ENCODE measurements around the gene DOK3.
A peak's percentile ranks its signal among the peaks of the same experiment; 100 is the strongest.

The DOK3 gene, protein sequence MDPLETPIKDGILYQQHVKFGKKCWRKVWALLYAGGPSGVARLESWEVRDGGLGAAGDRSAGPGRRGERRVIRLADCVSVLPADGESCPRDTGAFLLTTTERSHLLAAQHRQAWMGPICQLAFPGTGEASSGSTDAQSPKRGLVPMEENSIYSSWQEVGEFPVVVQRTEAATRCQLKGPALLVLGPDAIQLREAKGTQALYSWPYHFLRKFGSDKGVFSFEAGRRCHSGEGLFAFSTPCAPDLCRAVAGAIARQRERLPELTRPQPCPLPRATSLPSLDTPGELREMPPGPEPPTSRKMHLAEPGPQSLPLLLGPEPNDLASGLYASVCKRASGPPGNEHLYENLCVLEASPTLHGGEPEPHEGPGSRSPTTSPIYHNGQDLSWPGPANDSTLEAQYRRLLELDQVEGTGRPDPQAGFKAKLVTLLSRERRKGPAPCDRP

DNA sequence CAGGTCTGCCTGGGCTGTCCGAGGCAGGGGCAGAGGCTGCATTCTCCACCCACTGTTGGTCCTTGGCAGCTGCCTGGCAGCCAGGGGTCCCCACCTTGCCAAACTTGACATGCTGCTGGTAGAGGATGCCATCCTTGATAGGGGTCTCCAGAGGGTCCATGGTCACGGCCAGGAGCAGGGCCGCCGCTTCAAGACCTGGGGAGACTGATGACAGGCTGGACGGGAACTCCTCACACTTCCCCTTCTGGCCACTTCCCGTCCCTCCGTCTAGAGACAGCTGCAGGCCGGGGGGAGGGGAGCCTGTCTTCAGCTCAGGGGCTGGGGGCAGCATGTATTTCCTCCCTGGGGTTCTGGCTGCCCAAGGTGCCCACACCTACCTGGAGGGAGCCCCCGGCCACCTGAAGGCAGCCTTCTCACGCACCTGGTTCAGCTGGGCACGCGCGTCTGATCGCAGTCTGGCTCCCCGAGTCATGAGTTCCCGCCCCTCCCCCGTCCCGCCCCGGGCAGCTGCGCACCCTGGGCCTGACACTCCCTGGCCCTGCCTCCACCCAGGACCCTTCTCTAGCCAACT, at the start of gene DOK3:
TSS of gene DOK3 (minus strand) at position 446 of the 571 bp plus-strand sequence. CDS start at position 160, 286 bp downstream.
- DNase-seq: no peak

DNA sequence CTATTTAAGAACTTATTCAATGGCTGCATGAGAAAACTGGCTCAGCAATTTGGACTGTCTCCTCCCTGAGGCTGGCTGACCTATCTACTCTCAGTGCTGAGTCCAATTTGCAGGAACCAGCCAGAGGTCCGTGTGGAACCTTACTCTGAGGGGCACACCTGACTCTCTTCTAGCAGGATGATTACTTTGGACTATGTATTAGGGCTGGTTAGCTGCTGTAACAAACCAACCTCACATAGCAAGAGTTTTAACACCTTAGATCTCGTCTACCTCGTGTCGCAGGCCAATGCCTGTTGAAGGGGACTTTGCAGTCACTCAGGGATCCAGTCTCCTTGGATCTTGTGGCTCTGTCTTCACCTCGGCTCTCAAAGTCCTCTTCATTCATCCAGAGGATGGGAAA, 48.2 kb upstream of the DOK3 start:
- DNase-seq: no peak

DNA sequence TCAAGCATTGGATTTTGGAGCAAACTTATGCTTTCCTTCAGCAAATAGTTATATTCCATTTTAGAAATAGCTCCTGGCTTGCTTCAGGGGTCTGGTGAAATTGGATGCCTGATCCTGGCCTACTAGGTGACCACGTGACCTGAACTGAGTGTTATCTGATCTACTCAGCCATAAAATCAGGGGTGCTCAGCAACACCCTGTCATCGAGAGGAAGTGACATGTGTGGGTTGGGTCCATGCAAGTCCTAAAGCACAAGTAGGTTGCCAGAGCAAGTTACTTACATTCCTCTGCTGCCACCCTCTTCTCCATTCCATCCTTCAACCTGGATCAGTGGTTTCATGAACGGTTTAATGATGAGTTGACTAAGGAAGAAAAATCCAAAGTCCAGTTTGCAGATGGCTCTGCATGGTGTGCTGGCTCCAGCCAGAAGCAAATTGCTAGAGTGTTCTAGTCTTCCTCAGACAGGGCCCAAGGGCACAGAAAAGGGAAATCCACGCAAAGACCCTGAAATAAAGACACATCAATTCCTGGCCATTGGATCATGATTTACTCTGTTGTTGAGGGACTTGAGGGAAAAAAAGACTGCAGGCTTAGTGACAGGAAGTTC, 47.5 kb upstream of the DOK3 start:
- peak; percentile 13 for DNase-seq

DNA sequence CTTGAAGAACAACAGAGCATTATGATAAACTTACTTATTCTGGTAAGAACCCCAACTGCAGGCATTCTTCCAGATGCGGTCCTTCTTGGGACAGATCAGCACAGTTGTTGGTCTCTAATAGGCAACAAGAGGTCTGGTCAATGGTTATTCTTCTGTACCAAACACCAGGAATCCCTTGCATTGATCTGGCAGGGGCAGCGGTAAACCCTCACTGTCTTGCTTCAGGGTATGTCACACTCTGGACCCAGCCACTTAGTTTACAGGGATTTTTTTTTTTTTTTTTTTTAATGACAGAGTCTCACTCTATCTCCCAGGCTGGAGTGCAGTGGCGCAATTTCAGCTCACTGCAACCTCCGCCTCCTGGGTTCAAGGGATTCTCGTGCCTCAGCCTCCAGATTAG, 46.0 kb upstream of the DOK3 start:
- DNase-seq: no peak

DNA sequence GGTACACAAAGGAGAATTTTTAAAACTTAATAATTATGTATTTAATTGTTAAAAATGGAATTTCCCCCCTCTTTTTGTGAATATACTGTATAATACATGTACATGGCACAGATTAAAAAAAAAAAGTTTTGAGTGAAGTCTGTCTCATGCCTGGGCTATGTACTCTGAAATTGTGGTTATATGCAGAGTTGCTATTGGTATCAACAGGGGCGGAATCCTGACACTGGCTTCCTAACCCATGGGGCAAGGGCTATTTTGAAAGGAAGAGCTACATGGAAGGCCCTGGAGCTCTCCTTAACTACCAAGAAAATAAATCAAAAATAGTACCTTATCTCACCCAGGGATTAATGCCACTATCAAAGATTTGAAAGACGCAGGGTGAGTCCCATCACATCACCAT, 45.6 kb upstream of the DOK3 start:
- no peak for DNase-seq

DNA sequence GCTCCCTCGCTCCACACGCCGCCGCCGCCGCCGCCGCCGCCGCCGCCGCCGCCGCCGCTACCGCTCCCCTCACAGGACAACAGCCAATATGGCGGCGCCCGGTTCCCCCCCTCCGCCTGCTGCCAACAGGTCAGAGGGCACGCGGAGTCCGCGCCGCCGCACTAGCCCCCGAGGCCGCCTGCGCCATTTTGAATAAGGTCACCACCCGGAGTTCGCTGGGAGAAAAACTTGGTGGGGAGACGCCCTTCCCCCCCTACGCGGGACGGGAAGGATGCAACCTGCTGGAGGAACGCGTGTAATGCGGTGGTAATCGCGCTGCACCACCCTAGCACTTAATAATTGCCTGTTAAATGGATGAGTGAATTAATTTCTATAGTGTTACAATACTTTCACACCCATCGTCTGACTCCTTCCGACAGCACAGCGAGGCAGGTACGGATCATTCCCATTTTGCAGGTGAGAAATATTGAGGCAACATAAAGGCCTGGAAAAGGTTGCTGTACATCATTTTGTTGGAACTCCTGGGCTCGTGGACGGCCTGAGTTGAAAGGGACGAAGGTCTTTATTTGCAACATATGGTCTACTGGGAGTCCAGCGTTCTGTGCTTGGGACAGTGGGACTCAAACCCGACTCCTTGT, 45.0 kb upstream of the DOK3 start, which contains the start of gene FAM193B:
TSS of gene FAM193B (minus strand) at position 90 of the 638 bp plus-strand sequence. CDS start 105 bp downstream, outside the sequence.
- DNase-seq: peak; percentile 97

DNA sequence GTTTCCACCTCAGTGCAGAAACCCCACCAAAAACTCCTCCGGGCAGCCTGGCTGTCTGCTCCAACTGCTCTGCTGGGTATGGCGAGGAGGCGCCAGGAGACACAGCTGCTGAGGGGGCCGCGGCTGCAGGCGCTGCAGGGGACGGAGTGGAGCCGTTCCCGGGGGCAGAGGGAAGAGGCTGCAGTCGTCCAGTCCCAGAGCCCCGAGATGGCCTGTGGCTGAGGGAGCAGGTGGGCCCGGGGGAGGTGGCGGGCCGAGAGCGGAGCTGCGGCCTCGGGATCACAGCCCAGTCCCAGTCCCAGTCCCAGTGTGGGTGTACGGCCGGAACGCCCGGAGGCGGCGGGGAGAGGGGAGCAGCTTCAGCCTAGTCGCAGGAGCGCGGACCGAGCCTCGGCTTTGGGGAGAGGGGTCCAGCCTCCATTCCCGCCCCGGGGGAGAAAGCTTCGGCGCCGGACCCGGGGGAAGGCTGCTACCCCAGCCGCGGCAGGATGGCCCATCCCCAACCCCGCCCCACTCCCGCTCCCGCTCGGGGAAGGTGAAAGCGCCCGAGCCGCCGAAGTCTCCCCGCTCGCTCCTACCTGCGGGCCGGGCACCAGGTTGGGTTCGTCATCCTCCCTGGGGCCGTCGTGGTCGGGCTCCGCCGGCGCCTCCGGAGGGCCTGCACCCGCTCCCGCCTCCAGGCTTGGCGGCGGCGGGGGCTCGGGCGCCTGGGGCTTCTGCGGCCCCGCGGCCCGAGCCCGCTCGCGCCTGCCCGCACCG, 44.2 kb upstream of the DOK3 start:
- peak; percentile 56 for DNase-seq

DNA sequence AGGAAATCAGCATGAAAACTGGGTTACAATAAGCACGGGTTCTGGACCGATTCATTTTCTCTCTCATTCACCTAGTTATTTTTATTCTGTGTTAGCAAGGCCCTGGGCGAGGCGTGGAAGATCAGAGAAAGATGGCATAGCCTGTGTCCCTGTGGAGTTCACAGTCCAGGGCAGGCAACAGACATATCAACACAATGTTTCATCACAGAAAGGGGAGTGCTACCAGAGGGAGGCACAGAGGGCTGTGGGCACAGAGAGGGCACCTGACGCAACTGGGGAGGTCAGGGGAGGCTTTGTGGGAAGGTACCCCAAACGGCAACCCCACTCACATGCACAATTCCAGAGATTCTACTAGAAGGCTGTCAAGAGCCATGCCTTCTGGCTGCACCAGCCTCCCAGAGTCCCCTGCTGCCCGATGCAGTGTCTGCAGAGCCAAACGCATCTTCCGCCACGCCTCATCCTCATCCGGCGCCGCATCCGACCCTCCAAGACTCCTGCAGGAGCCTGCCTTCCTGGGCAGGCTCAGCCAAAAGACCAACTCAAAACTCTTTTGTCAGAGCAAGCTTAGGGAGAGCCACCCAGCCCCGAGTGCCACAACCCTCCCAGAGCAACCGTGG, 43.3 kb upstream of the DOK3 start:
- DNase-seq: no peak

DNA sequence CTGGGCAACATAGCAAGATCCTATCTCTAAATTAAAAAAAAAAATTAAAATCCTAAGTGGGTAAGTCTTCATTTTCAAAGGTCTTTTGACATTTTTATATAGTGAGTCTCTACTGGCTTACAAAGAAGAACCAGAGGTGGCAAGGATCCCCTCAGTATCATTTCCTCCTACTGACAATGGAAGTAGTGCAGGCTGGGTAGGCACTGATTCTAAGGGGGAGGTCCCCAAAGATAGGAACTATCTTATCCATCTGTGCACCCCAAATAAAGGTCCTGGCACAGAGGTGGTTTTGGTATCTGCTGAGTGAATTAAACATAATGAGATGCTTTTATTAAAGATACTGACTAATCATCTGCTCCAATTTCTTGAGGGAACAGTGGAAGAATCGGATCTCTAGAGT, 40.5 kb upstream of the DOK3 start:
- no peak for DNase-seq

DNA sequence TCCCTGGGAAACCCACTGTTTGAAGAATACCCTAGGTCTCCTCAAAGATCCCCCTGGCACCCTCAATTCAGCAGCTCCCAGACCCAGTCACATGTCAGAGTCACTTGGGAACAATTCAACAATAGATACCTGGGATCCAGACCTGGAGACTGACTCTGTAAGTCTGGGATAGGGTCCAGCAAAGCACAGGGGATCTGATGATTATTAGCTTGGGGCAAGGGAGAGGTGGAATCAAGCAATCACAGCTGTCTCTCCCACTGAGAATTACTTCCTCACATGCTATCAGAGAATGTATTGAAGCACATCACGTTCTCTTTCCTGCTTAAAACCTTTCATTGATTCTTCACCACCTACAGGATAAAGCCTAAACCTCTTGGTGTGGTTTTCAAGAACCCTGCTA, 38.9 kb upstream of the DOK3 start:
- DNase-seq: no peak

DNA sequence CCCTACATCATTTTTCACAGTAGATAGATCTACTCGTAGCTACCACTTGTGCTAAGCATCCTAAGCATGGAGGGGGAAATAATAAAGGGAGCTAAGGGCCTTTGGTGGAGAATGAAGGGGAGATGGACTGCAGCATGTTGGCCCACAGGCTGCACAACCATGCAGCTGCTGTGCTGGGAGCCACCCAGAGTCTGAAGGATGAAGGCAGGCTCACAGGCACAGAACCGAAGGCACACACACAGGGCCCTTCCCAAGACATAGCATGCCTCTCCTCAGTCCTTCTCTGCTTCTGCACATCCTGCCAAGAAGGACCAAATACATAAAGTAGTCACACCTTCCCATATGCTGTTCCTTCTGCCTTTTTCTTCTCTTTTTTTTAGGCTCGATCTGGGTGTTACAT, 38.1 kb upstream of the DOK3 start:
- DNase-seq: no peak

DNA sequence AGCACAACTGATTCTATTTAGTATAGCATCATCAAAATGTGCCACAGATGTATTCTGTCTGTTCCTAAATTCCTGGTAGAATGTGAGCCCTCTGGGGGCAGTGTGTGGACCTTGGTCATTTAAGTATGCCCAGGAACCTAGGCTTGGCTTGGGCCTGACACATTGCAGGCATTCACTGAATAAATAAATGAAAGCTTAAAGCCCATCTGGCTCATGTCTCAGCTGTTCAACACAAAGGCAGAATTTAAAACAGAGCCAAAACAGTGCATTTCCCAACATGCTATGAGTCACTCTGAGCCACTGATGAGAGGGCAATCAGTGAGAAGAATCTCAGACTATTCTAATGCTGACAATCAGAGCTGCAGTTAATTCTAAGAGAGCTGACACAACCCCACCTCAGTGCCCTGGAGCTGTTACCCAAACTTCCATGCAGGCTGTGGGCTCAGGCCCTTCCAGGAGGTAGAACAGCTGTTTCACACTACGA, 36.7 kb upstream of the DOK3 start:
- no peak for DNase-seq

DNA sequence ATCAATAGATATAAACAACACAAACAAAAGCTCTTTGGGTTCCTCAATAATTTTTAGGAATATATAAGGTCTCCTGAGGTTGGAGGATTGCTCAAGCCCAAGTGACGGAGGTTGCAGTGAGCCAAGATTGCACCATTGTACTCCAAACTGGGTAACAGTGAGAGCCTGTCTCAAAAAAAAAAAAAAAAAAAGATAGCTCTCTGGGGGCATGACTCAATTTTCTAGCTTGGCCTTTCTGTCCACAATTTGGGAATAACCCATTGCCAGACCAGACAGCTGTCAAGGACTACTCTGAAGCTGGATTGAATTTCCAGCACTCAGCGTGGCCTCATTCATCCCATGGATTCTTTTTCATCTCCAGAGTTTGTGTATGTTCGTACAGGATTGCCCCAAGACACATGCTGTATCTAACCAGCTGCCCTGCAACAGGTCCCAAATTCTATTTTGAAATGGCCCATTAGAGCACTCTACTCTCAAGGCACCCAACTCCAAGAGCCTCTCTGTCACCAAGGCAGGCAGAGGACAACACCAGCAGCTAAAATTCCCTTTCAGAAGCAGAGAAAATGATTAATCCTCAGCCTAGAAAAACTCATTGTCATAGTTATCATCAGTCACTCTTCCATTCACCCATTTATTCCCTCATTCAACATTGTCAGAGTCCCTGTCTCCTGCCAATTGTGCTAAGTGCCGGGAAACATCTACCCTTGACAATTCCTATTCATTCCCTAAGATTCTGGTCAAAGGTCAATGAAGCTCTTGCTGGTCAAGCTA, 36.0 kb upstream of the DOK3 start:
- no peak for DNase-seq

DNA sequence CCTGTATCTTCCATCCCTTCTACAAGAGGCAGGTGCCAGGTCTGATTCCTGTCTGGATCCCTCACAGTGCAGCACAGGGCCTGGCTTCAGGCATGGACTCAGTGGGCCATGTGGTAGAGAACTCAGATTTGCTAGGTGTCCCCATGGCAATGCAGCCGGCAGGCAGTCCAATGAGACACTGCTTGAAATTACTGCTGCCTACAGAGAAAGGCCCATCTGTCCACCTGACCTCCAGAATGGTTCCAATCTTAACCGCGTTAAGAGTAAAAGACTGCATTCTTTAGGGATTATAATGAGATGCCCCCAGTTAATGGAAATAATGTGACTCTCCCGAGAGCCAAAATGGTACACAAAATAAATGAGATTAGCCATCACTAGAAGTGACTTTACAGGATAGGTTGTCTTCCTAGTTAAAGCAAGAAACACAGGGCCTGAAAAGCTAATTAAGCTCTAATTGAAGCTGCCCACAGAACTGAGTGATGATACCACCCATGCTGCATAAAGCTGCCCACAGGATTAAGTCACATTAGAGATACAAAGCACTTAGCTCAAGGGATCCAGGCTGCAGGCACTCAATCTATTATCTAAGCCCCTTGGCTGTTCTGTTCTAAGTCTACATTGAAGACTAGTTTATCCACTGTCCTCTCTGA, 33.3 kb upstream of the DOK3 start:
- no peak for DNase-seq

DNA sequence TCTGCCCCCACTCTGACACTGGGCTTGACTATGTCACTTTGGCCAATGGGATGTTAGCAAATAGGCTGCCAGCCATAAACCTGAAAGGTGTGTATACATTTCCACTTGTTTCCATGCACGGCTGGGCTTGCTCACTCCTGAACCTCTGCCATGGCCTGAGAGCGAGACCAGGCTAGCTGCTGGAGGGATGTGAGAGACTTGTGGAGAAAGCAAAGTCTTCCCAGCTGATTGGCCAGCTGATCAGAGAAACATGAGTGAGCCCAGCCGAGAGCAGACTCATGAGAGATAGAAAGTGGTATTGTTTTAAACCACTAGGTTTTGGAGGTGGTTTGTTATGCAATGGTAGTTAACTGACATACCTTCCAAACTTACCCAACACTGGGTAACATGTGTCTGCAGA, 30.8 kb upstream of the DOK3 start:
- no peak for DNase-seq

DNA sequence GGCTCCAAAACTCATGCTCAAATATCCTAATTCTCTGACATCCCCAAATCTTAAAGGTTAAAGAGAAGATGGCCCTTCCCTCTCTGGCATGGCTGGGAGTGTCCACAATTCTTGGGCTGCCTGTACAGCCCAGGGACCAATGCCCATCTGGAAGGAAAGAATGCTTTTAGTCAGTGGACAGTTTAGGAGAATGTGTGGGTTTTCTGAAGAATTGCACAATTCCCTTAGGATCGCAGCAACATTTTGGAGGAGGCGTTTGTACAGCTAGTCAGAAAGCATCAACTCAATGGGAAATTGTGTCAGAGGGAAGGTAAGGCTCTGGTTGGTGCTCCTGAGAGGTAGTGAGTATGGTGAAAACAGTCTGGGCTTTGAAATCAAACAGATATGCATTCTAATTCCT, 29.8 kb upstream of the DOK3 start:
- no peak for DNase-seq

DNA sequence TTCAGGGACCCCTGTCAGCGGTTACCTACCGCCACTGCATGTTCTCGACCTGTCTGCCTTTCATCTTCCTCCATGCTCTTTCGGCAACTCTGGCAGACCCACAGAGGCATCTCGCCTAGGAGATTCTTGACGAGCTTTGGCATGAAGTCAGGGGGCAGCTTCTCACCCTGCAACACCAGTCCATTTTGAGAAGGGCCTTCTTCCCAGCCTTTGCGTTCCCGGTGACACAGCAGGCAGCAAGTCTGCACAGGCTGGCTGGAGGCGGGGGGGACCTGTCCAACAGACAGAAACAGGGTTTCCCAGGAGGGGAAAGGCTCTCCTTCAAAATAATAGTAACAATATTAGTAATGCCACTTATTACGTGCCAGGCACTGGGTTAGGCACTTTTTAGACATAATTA, 29.2 kb upstream of the DOK3 start:
- no peak for DNase-seq

DNA sequence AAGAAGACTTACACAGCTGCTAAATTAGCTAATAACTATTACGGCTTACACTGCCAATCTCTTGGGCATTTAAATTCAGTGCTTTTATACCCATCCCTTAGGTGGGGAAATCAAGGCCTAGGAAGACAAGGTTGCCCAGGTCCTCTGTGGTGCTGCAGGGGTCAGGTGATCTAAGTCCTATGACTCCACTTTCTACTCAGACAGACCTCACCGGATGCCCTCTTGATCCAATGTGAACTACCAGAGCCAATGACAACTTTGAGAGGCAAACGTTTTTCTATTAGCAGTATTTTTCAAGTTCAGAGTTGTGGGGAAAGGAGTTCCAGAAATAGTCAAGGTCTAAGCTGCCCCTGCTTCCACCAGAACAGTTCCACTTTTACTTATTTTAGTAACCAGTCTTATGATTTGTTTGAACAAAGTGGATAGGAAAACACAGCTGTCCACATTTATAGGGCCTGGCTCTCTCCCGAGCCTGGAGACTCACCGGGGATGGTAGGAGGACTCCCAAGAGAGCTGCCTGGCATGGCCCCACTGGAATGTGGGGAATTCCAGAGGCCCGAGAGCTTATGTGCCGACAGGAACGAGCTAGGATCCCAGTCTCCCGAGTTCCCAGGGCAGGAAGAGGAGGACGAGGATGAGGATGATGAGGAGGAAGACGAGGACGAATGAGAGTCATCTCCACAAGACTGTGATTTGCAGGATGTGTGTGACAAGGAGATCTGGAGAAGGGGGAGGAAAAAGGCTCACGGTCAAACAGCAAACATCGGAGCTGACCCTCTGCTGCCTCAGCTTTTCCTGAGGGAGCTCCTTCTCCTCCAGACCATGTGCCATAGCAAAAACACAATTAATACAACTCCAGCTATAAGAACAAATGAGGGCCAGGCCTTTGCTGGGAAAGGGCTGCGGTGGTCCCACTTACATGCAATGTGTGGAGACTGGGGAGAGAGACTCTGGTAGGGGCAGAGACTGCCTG, 28.0 kb upstream of the DOK3 start:
- no peak for DNase-seq

DNA sequence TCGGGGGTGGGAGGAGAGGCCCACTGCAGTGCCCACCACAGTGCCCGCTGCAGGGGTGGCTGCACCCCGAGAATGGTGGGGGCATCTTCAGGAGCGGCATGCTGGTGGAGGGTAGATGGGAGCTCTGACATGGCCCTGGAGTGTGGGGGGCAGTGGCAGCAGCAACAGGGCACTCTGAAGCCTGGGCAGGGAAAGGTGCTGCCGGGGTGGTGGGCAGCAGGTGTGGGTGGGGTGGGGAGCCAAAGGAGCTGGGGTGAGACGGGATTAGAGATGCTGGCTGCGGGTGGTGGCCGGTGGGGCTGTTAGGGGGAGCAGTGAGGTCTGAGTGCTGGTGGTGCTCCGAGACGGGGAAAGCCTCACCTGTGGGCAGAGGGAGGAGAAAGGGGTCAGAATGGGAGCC, 26.8 kb upstream of the DOK3 start:
- DNase-seq: no peak

DNA sequence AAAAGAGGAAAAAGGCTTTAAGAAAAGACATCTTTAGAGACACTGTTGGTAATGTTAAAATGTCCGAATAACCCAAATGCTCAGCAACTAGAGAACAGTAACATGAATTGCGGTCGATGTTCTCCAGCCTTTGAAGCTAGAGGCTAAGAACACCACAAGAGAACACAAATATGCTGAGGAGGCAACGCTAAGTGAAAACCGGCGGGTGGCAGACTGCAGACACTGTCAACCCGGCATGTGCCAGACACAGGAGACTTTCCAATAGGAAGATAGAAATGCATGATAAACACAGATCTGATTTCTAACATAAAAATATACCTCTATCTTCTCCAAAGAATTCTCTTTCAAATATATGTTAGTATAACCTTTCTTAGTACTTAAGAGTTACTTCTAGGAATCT, 25.5 kb upstream of the DOK3 start:
- no peak for DNase-seq
